NCI-H1436 treated with DMSO at 0.1 percent for 48 hours (cell line): ENCODE measurements around the gene CDK4.

Experiments used
- DNase-seq: peaks from one replicate; lab custom pipeline; 2025; lab: John Stamatoyannopoulos, UW

Gene CDK4

GRCh38 chr12:57700317-57700716 is 51.8 kb downstream of the CDK4 start:
- DNase-seq, result no peak

- no peak for DNase-seq
These were observed 53.7 kb downstream of the CDK4 start for GRCh38 chr12:57698414-57698813.
